ENCODE data around the gene DNM1L. TPM values are rescaled to one million over a fixed set of nuclear protein-coding genes. Genes with fewer than 3 reads are reported as not detected.
"Not testable (repeated sequence)": the region's sequence is repeated elsewhere in the genome, so short reads cannot be mapped to it uniquely, and the experiment has no call there.

The DNM1L gene
- total RNA-seq, 1 experiment from 2014 or later = 79.4 TPM

GRCh38 chr12:32714772-32715171, 35.7 kb downstream of the DNM1L start:
- H3K27ac ChIP-seq = no peak overlapping the region
- H3K36me3 ChIP-seq = peaks cover 19% of the 10 kb centered on the region
- no peak overlapping the region for H3K4me3 ChIP-seq
- no peaks in the 10 kb centered on the region for H3K9me3 ChIP-seq (replicated peaks)
- H3K4me1 ChIP-seq = no peaks in the 10 kb centered on the region
- DNase-seq = no peak
- H3K27me3 ChIP-seq = no peaks in the 10 kb centered on the region

GRCh38 chr12:32718926-32719325, 39.8 kb downstream of the DNM1L start:
- DNase-seq = no peak
- Histone ChIP-seq H3K9me3 (replicated peaks) (no peaks in the 10 kb centered on the region), H3K27ac (no peak overlapping the region), H3K4me3 (no peak overlapping the region), H3K36me3 (peaks cover 23% of the 10 kb centered on the region), H3K27me3 (no peaks in the 10 kb centered on the region), H3K4me1 (no peaks in the 10 kb centered on the region)

GRCh38 chr12:32725308-32725707, 46.2 kb downstream of the DNM1L start:
- H3K27me3 ChIP-seq; DNase-seq; H3K4me1 ChIP-seq; H3K9me3 ChIP-seq (replicated peaks); H3K27ac ChIP-seq; H3K4me3 ChIP-seq: not testable (repeated sequence)
- H3K36me3 ChIP-seq = peaks cover 29% of the 10 kb centered on the region

GRCh38 chr12:32726286-32726685, 47.2 kb downstream of the DNM1L start:
- H3K27me3 ChIP-seq = no peaks in the 10 kb centered on the region
- DNase-seq = no peak
- no peaks in the 10 kb centered on the region for H3K9me3 ChIP-seq (replicated peaks)
- no peaks in the 10 kb centered on the region for H3K4me1 ChIP-seq
- peaks cover 28% of the 10 kb centered on the region for H3K36me3 ChIP-seq
- no peak overlapping the region for H3K4me3 ChIP-seq
- no peak overlapping the region for H3K27ac ChIP-seq

GRCh38 chr12:32727237-32727636, 48.1 kb downstream of the DNM1L start:
- Histone ChIP-seq H3K27me3 (no peaks in the 10 kb centered on the region), H3K4me1 (no peaks in the 10 kb centered on the region), H3K4me3 (no peak overlapping the region), H3K9me3 (replicated peaks) (no peaks in the 10 kb centered on the region), H3K36me3 (peaks cover 30% of the 10 kb centered on the region), H3K27ac (no peak overlapping the region)
- no peak for DNase-seq

GRCh38 chr12:32734952-32735351, 55.9 kb downstream of the DNM1L start:
- no peaks in the 10 kb centered on the region for H3K27me3 ChIP-seq
- no peaks in the 10 kb centered on the region for H3K4me1 ChIP-seq
- H3K4me3 ChIP-seq = no peak overlapping the region
- H3K36me3 ChIP-seq = peaks cover 40% of the 10 kb centered on the region
- no peak overlapping the region for H3K27ac ChIP-seq
- DNase-seq = no peak
- H3K9me3 ChIP-seq (replicated peaks) = no peaks in the 10 kb centered on the region

- Histone ChIP-seq H3K4me3 (no peak overlapping the region), H3K27ac (no peak overlapping the region), H3K9me3 (replicated peaks) (no peaks in the 10 kb centered on the region), H3K27me3 (no peaks in the 10 kb centered on the region), H3K4me1 (no peaks in the 10 kb centered on the region), H3K36me3 (peaks cover 45% of the 10 kb centered on the region)
- no peak for DNase-seq
These were observed 57.3 kb downstream of the DNM1L start for GRCh38 chr12:32736445-32736844.

GRCh38 chr12:32737715-32738114, 58.6 kb downstream of the DNM1L start:
- Histone ChIP-seq H3K4me3 (no peak overlapping the region), H3K27me3 (no peaks in the 10 kb centered on the region), H3K4me1 (no peaks in the 10 kb centered on the region), H3K9me3 (replicated peaks) (no peaks in the 10 kb centered on the region), H3K27ac (no peak overlapping the region), H3K36me3 (peaks cover 45% of the 10 kb centered on the region)
- DNase-seq = no peak

- peaks cover 57% of the 10 kb centered on the region for H3K36me3 ChIP-seq
- no peaks in the 10 kb centered on the region for H3K27me3 ChIP-seq
- H3K9me3 ChIP-seq (replicated peaks) = no peaks in the 10 kb centered on the region
- no peak for DNase-seq
- H3K4me3 ChIP-seq = no peak overlapping the region
- H3K27ac ChIP-seq = no peak overlapping the region
- H3K4me1 ChIP-seq = no peaks in the 10 kb centered on the region
These were observed 60.2 kb downstream of the DNM1L start for GRCh38 chr12:32739279-32739678.

GRCh38 chr12:32742133-32742532, 63.0 kb downstream of the DNM1L start:
- DNase-seq = no peak
- Histone ChIP-seq H3K9me3 (replicated peaks) (no peaks in the 10 kb centered on the region), H3K4me1 (no peaks in the 10 kb centered on the region), H3K36me3 (peaks cover 65% of the 10 kb centered on the region), H3K4me3 (no peak overlapping the region), H3K27ac (no peak overlapping the region), H3K27me3 (no peaks in the 10 kb centered on the region)

GRCh38 chr12:32743264-32743663, 64.2 kb downstream of the DNM1L start:
- no peak for DNase-seq
- H3K27ac ChIP-seq = no peak overlapping the region
- no peaks in the 10 kb centered on the region for H3K4me1 ChIP-seq
- no peak overlapping the region for H3K4me3 ChIP-seq
- H3K36me3 ChIP-seq = peaks cover 63% of the 10 kb centered on the region
- no peaks in the 10 kb centered on the region for H3K27me3 ChIP-seq
- no peaks in the 10 kb centered on the region for H3K9me3 ChIP-seq (replicated peaks)

GRCh38 chr12:32753605-32754004, 74.5 kb downstream of the DNM1L start:
- H3K36me3 ChIP-seq = peaks cover 36% of the 10 kb centered on the region
- DNase-seq = no peak
- H3K4me3 ChIP-seq = no peak overlapping the region

GRCh38 chr12:32754111-32754510, 75.0 kb downstream of the DNM1L start:
- Histone ChIP-seq H3K9me3 (replicated peaks) (no peaks in the 10 kb centered on the region), H3K27me3 (no peaks in the 10 kb centered on the region), H3K4me3 (peak overlapping the region; percentile 98), H3K36me3 (peaks cover 31% of the 10 kb centered on the region), H3K4me1 (peaks cover 5% of the 10 kb centered on the region; the same call in 1 of the 2 replicates), H3K27ac (no peak overlapping the region)
- peak in 1 of 2 experiments; percentile 4 for DNase-seq

More at GRCh38 chr12:32753605-32754004, 74.5 kb downstream of the DNM1L start:
- Histone ChIP-seq H3K4me1 (peaks cover 5% of the 10 kb centered on the region; the same call in 1 of the 2 replicates), H3K9me3 (replicated peaks) (no peaks in the 10 kb centered on the region), H3K27ac (no peak overlapping the region), H3K27me3 (no peaks in the 10 kb centered on the region)

- DNase-seq = peak; percentile 90 to 91
- H3K36me3 ChIP-seq = peaks cover 20% of the 10 kb centered on the region
- H3K27ac ChIP-seq = peak overlapping the region; percentile 91
- peaks cover 5% of the 10 kb centered on the region; the same call in 1 of the 2 replicates for H3K4me1 ChIP-seq
- no peaks in the 10 kb centered on the region for H3K9me3 ChIP-seq (replicated peaks)
- H3K27me3 ChIP-seq = no peaks in the 10 kb centered on the region
- H3K4me3 ChIP-seq = peak overlapping the region; percentile 98
These were observed 76.1 kb downstream of the DNM1L start for GRCh38 chr12:32755051-32755653.

- DNase-seq = peak; percentile 96 to 97
- Histone ChIP-seq H3K27me3 (no peaks in the 10 kb centered on the region), H3K36me3 (peaks cover 14% of the 10 kb centered on the region), H3K4me1 (peaks cover 5% of the 10 kb centered on the region; the same call in 1 of the 2 replicates), H3K27ac (peak within 1 kb of the TSS; percentile 91), H3K4me3 (peak within 1 kb of the TSS; percentile 98), H3K9me3 (replicated peaks) (no peaks in the 10 kb centered on the region)
These were observed 76.8 kb downstream of the DNM1L start, which contains the start of gene YARS2 for GRCh38 chr12:32755654-32756475. Gene YARS2 (minus strand): TSS chr12:32755897. CDS start chr12:32755874, 23 bp downstream.

Data from SJCRH30 (cell line).